Skeletal muscle tissue (tissue), 4 donors: ENCODE results near the gene MLXIP. TPM values are rescaled to one million over a fixed set of nuclear protein-coding genes. Genes with fewer than 3 reads are reported as not detected.
A peak's percentile ranks its signal among the peaks of the same experiment; 100 is the strongest.
"Not testable (repeated sequence)": the region's sequence is repeated elsewhere in the genome, so short reads cannot be mapped to it uniquely, and the experiment has no call there.

Experiments
- H3K27ac ChIP-seq: one replicate; pipeline ENCODE4 v1.7.0; 2013; ENCODE audit warnings: mild to moderate bottlenecking, low read depth, low read length, inconsistent platforms
- H3K27me3 ChIP-seq, 3 donors: one replicate each; pipeline ENCODE4 v1.7.0; 2013; ENCODE audit warnings: low read length in 3 of 3; ENCODE audit not compliant: control insufficient read depth in 3 of 3, insufficient read depth in 3 of 3
- H3K36me3 ChIP-seq, 3 donors: one replicate each; pipeline ENCODE4 v1.7.0; 2013; ENCODE audit warnings: low read length in 3 of 3; ENCODE audit not compliant: control insufficient read depth in 3 of 3, insufficient read depth in 3 of 3
- H3K4me1 ChIP-seq, 3 donors: one replicate each; pipeline ENCODE4 v1.7.0; 2013; ENCODE audit warnings: low read length in 3 of 3, mild to moderate bottlenecking in 3 of 3; ENCODE audit not compliant: control insufficient read depth in 3 of 3, insufficient read depth in 3 of 3
- H3K4me3 ChIP-seq, 3 donors: one replicate each; pipeline ENCODE4 v1.7.0; 2013; ENCODE audit warnings: low read length in 3 of 3
- H3K9ac ChIP-seq, 3 donors: one replicate each; pipeline ENCODE4 v1.7.0; 2013; ENCODE audit warnings: low read length in 3 of 3, mild to moderate bottlenecking in 3 of 3, moderate library complexity in 2 of 3, low read depth in 1 of 3
- H3K9me3 ChIP-seq, 3 donors: one replicate each; pipeline ENCODE4 v1.7.0; 2013; ENCODE audit warnings: low read length in 3 of 3; ENCODE audit not compliant: control insufficient read depth in 3 of 3
- total RNA-seq: library from RNA; depleted of rRNA; stranded (reverse); fragments of >200 nt; gene quantifications from one replicate; pipeline ENCODE4 v1.2.3, GENCODE V29; 2014
- donor health status: Osteomylitis.

The MLXIP gene
- total RNA-seq, 1 donor from 2014 or later, result 10.4 TPM

DNA sequence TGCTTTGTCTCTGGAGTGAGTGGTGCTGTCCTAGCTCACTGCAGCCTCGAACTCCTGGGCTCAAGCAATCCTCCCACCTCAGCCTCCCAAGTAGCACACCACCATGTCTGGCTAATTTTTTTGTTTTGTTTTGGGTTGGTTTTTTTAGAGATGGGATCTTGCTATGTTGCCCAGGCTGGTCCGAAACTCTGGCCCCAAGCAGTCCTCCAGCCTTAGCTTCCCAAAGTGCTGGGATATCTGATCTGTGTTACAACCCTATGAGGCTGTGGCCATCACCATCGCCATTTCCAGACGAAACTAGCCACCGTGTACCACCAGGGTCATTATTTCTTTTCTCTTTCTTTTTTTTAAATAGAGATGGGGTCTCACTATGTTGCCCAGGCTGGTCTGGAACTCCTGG, 92.8 kb downstream of the MLXIP start:
- Histone ChIP-seq H3K27me3 (peaks cover 7 to 10% (median 8%) of the 10 kb centered on the region in 3 donors), H3K9me3 (no peaks in the 10 kb centered on the region), H3K9ac (no peak overlapping the region), H3K36me3 (no peaks in the 10 kb centered on the region), H3K4me1 (no peaks in the 10 kb centered on the region), H3K4me3 (no peak overlapping the region), H3K27ac (no peak overlapping the region)

DNA sequence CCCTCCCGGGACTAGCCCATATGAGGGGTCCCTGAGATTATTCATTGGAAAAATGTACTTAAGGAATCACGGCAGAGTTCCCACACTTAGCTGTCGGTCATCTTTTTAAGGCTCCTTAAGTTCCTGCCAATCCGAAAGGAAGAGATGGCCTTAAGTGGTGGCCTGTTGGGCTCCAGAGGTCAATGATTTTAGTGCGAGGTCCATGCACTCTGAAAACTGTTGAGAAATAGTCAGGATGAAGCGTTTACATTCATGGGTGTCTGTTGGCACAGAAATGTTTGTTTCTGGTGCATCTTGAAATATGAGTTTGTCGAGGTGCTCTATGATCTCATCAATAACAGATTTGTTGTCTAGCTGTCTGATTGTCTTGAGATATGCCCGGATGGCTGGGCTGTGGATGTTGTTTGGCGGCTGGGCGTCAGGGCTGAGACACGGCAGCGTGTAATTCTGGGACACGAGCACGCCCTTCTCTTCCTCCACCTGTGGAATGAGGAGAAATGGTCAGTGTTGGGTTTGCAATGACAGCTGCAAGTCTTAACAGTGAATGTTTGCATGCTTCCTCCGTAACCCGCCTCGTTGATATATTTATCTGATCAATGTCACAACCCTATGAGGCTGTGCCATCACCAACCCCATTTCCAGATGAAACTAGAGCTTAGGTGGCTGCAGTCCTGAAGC, 93.8 kb downstream of the MLXIP start:
- Histone ChIP-seq H3K9ac (no peak overlapping the region), H3K4me3 (no peak overlapping the region), H3K9me3 (no peaks in the 10 kb centered on the region), H3K36me3 (no peaks in the 10 kb centered on the region), H3K27ac (no peak overlapping the region), H3K4me1 (no peaks in the 10 kb centered on the region), H3K27me3 (peaks cover 7 to 10% (median 8%) of the 10 kb centered on the region in 3 donors)

DNA sequence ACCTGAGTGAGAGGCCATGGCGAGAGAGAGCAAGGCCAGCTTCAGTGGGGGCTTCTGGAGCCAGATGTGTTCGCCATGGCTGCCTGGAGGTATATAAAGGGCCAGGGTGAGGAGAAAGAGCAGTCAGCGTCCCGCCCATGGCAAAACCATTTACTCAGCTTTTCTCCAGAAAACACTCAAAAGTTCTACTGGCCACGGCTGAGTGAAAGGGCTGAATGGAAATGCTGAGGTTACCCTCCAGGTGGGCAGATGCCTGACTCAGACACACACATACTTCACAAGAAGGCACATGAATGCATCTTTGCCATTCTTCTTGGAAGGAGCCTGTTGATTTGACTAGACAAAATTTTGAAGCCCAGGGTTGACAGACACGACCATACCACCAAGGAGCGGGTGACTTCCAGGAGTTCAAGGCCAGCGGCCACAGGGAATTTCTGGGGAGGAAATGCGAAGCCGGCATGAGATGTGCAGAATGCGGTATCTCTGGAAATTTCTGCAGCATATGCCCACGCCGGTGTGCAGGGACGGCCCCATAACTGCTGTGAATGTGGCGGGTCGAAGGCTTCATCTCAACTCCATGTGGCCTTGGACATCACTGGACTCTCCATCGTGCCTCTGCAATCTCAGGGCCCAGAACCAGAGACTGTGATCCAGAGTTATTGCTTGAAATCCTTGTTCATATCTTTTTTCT, 95.7 kb downstream of the MLXIP start, which contains the start of gene IL31:
TSS of gene IL31 (minus strand) at position 67 of the 691 bp plus-strand sequence. CDS start at position 18, 49 bp downstream.
- Histone ChIP-seq H3K9ac (no peak within 1 kb of the TSS), H3K36me3 (no peaks in the 10 kb centered on the region), H3K4me3 (no peak within 1 kb of the TSS), H3K27me3 (peaks cover 7 to 10% (median 8%) of the 10 kb centered on the region in 3 donors), H3K9me3 (no peaks in the 10 kb centered on the region), H3K27ac (no peak within 1 kb of the TSS), H3K4me1 (no peaks in the 10 kb centered on the region)

GRCh38 chr12:122176473-122176872, 97.9 kb downstream of the MLXIP start:
- not testable (repeated sequence) for H3K9ac ChIP-seq, H3K4me1 ChIP-seq, H3K36me3 ChIP-seq, H3K9me3 ChIP-seq, H3K27me3 ChIP-seq, H3K27ac ChIP-seq, H3K4me3 ChIP-seq

- Histone ChIP-seq H3K4me3 (peak within 1 kb of the TSS; percentile 24 to 58 (median 43)), H3K36me3 (no peaks in the 10 kb centered on the region), H3K9me3 (no peaks in the 10 kb centered on the region), H3K9ac (peak within 1 kb of the TSS in 1 of 3 donors; percentile 62), H3K27me3 (peaks cover 0 to 7% (median 0%) of the 10 kb centered on the region in 3 donors), H3K27ac (no peak within 1 kb of the TSS), H3K4me1 (peaks cover 2 to 5% (median 3%) of the 10 kb centered on the region in 3 donors)
Observed at GRCh38 chr12:122182887-122183587, 104.5 kb downstream of the MLXIP start, which contains the start of gene LRRC43. Gene LRRC43 (plus strand): TSS chr12:122183123. CDS start chr12:122183145, 22 bp downstream.

GRCh38 chr12:122183588-122183940, 105.0 kb downstream of the MLXIP start:
- Histone ChIP-seq H3K9ac (no peak overlapping the region), H3K9me3 (no peaks in the 10 kb centered on the region), H3K27ac (no peak overlapping the region), H3K4me3 (no peak overlapping the region), H3K36me3 (no peaks in the 10 kb centered on the region), H3K4me1 (peaks cover 2 to 5% (median 3%) of the 10 kb centered on the region in 3 donors), H3K27me3 (peaks cover 0 to 7% (median 0%) of the 10 kb centered on the region in 3 donors)

GRCh38 chr12:122184517-122184916, 106.0 kb downstream of the MLXIP start:
- no peaks in the 10 kb centered on the region for H3K9me3 ChIP-seq
- H3K27me3 ChIP-seq, result peaks cover 0 to 7% (median under 1%) of the 10 kb centered on the region in 3 donors
- H3K9ac ChIP-seq, result no peak overlapping the region
- no peaks in the 10 kb centered on the region for H3K36me3 ChIP-seq
- peaks cover 2 to 5% (median 3%) of the 10 kb centered on the region in 3 donors for H3K4me1 ChIP-seq
- no peak overlapping the region for H3K4me3 ChIP-seq
- no peak overlapping the region for H3K27ac ChIP-seq

GRCh38 chr12:122185079-122185478, 106.5 kb downstream of the MLXIP start:
- Histone ChIP-seq H3K27ac (no peak overlapping the region), H3K4me3 (no peak overlapping the region), H3K36me3 (no peaks in the 10 kb centered on the region), H3K27me3 (peaks cover 0 to 10% (median 3%) of the 10 kb centered on the region in 3 donors), H3K9me3 (no peaks in the 10 kb centered on the region), H3K4me1 (peaks cover 2 to 5% (median 3%) of the 10 kb centered on the region in 3 donors), H3K9ac (no peak overlapping the region)

DNA sequence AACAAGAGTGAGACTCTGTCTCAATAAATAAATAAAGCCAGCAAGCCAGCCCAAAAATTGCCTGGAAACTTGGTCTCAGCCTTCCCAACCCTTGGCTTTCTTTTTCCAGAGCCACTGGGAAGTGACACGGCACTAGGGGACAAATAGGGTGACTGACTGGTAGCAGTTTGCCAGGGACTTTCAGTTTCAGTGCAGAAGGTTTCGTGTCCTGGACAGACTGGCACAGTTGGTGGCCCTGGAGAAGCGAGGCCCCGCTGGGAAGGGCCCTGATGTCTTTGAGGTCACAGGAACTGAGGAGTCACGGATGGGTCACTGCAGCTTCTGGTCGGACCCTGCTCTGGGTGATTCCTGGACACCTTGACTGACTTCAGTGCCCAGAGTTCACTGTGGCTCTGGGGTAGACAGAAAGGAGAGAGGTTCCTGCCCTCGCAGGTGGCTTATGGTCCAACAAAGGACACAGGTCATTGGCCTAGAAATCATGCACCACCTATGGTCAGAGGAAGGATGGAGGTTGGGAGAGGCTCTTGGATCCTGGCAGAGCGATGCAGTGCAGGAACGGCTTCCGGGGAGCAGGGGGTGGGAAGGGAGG, 107.0 kb downstream of the MLXIP start:
- Histone ChIP-seq H3K9me3 (no peaks in the 10 kb centered on the region), H3K27me3 (peaks cover 0 to 11% (median 3%) of the 10 kb centered on the region in 3 donors)

More for the DNA sequence above, 107.0 kb downstream of the MLXIP start:
- no peak overlapping the region for H3K4me3 ChIP-seq
- no peaks in the 10 kb centered on the region for H3K36me3 ChIP-seq
- H3K27ac ChIP-seq, result no peak overlapping the region
- H3K4me1 ChIP-seq, result peaks cover 2 to 5% (median 3%) of the 10 kb centered on the region in 3 donors
- no peak overlapping the region for H3K9ac ChIP-seq
